ENCODE data around the gene LMOD1. TPM values are rescaled to one million over a fixed set of nuclear protein-coding genes. Genes with fewer than 3 reads are reported as not detected.

LMOD1 gene
- total and polyA plus RNA-seq, 2 of the 8 experiments (the other 6 are each of a cell fraction or from before 2014, with no cell fraction given): 0.77 to 1.4 TPM

DNA sequence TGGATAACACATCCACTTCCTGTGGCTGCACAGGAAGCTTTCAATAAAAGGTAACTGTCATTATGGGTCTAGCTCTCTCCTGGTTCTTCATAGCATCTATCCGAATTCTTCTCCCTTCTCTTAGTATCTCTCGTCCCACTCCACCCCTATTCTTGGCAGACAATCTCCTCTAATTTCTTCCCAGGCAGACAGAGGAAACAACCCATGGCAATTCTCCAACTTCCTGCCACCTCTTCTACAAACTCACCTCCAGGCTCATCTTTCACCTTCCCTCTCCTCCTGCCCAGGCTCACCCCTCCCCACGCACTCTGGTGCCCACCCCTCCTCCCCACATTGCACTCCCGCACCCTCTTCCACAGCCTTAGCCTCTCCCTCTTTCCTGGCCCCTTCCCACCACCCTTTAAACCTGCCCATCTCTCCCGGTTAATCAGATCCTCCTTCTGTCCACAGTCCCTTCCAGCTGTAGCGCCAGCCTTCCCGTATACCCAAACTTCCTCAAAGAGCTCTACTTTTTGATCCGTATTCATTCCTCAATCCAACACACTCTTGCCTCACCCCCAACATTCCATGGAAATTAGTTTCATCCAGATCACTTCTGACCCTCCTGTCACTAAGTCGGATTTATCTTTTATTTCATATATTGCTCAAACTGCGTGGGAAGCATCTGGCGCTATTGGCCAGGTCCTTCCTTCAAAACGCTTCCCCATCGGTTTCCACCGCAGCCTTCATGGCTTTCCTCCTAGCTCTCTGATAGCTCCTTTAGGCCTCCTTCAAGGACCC lies 31.7 kb downstream of the LMOD1 start:
- Histone ChIP-seq H3K36me3 (ENCODE audit: control insufficient read depth in 2 of 4, insufficient read depth in 4 of 4, low read length in 3 of 4) (no peaks in the 10 kb centered on the region), H2BK5ac (ENCODE audit: low read depth, low read length) (no peak overlapping the region), H3K23me2 (ENCODE audit: low read depth, low read length) (no peaks in the 10 kb centered on the region), H3K9ac (replicated peaks in 1 of 4; ENCODE audit: extremely low read depth in 1 of 4, low read depth in 3 of 4, low read length in 3 of 4) (no peak overlapping the region), H2AFZ (ENCODE audit: low read length) (no peak overlapping the region), H3K79me2 (ENCODE audit: control insufficient read depth in 1 of 2, insufficient read depth in 2 of 2, low read length in 2 of 2) (no peaks in the 10 kb centered on the region), H2BK20ac (ENCODE audit: low read length) (no peak overlapping the region), H2BK120ac (replicated peaks; ENCODE audit: low read depth, low read length) (no peak overlapping the region), H3K4me2 (ENCODE audit: insufficient read depth in 1 of 2, low read depth in 2 of 2, low read length in 2 of 2) (no peak overlapping the region), H2BK15ac (ENCODE audit: low read length) (no peak overlapping the region), H3K79me1 (ENCODE audit: low read depth, low read length) (no peaks in the 10 kb centered on the region), H3K4me1 (replicated peaks in 1 of 4; ENCODE audit: control insufficient read depth in 3 of 4, insufficient read depth in 4 of 4, low read length in 3 of 4) (peaks cover 0 to 4% (median 1%) of the 10 kb centered on the region in 4 experiments; a peak in 5 of 7 replicates), H3K27ac (ENCODE audit: low read depth, low read length) (no peak overlapping the region), H3K18ac (ENCODE audit: extremely low read depth, low read length) (no peak overlapping the region), H4K20me1 (replicated peaks in 1 of 2; ENCODE audit: control insufficient read depth in 1 of 2, insufficient read depth in 2 of 2, low read length in 2 of 2) (no peaks in the 10 kb centered on the region), H4K8ac (ENCODE audit: extremely low read depth, insufficient read depth, low read length) (no peak overlapping the region; the same call in 1 of the 2 replicates), H2BK12ac (ENCODE audit: low read depth, low read length) (no peak overlapping the region), H3K56ac (replicated peaks; ENCODE audit: insufficient read length, low read depth, low read length) (no peak overlapping the region), H3K27me3 (replicated peaks in 1 of 4; ENCODE audit: control insufficient read depth in 3 of 4, extremely low read depth in 1 of 4, insufficient read depth in 3 of 4, low read length in 3 of 4) (no peaks in the 10 kb centered on the region), H4K5ac (ENCODE audit: insufficient read length, low read depth, low read length) (no peak overlapping the region), H3K4me3 (ENCODE audit: extremely low read depth in 1 of 4, insufficient read depth in 2 of 4, low read depth in 3 of 4, low read length in 4 of 4) (no peak overlapping the region), H2AK5ac (ENCODE audit: low read depth, low read length) (no peak overlapping the region), H3K9me3 (ENCODE audit: insufficient read depth in 2 of 2, low read depth in 1 of 2, low read length in 1 of 2) (no peaks in the 10 kb centered on the region), H4K91ac (replicated peaks; ENCODE audit: insufficient read length, low read length) (no peak overlapping the region), H3K14ac (ENCODE audit: insufficient read length) (no peak overlapping the region), H3K4ac (replicated peaks; ENCODE audit: insufficient read length, low read depth, low read length) (no peak overlapping the region), H3K23ac (ENCODE audit: insufficient read length) (no peak overlapping the region)
- no peak for FAIRE-seq
- 92% methylated on average over 12 of the region's 14 CpGs; no CpG with 5 or more reads in 1 of the 2 experiments for WGBS, 2 experiments (ENCODE audit: extremely low coverage in 1 of 2, insufficient coverage in 1 of 2, insufficient read length in 1 of 2, insufficient replicate concordance in 2 of 2, low coverage in 1 of 2, low lambda C conversion rate in 2 of 2, missing lambda C conversion rate in 1 of 2)
- ChIA-PET POLR2A (ENCODE audit: partially characterized antibody) (interaction anchor here (0.7 to 1.3 kb wide), 2 partner anchors 9 to 32 kb away, joined by 3 read pairs; partner anchors contain the start of gene LMOD1), CTCF (ENCODE audit: partially characterized antibody) (interaction anchor here (1.1 to 12.4 kb wide), 4 partner anchors 20 to 85 kb away, joined by 4 to 147 read pairs (median 12); no protein-coding TSS in a partner anchor)
- no peak for DNase-seq (ENCODE audit: low read depth in 1 of 2, low spot score in 2 of 2)
- TF ChIP-seq ASH2L (IDR thresholded peaks at IDR 0.05; ENCODE audit: low read length): no peak
- TF ChIP-seq, protein P1, sequence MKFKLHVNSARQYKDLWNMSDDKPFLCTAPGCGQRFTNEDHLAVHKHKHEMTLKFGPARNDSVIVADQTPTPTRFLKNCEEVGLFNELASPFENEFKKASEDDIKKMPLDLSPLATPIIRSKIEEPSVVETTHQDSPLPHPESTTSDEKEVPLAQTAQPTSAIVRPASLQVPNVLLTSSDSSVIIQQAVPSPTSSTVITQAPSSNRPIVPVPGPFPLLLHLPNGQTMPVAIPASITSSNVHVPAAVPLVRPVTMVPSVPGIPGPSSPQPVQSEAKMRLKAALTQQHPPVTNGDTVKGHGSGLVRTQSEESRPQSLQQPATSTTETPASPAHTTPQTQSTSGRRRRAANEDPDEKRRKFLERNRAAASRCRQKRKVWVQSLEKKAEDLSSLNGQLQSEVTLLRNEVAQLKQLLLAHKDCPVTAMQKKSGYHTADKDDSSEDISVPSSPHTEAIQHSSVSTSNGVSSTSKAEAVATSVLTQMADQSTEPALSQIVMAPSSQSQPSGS (IDR thresholded peaks at IDR 0.05; ENCODE audit: low read length): no peak
- no peak for TF ChIP-seq TAF7 (optimal IDR thresholded peaks at IDR 0.05; ENCODE audit: borderline replicate concordance, low read depth, low read length)
- TF ChIP-seq TAF1 (IDR thresholded peaks at IDR 0.05; ENCODE audit: low read depth, low read length): no peak
- TF ChIP-seq CREB1 (IDR thresholded peaks at IDR 0.05): no peak
- no peak for TF ChIP-seq CHD2 (IDR thresholded peaks at IDR 0.05; ENCODE audit: low read length)
- no peak for TF ChIP-seq SIN3A (conservative IDR thresholded peaks at IDR 0.05 in 1 of 2, IDR thresholded peaks at IDR 0.05 in 1 of 2; ENCODE audit: low read depth in 1 of 2, low read length in 2 of 2)
- no peak for TF ChIP-seq POLR2A (IDR thresholded peaks at IDR 0.05; ENCODE audit: control extremely low read depth in 1 of 2, low read depth in 2 of 2, low read length in 2 of 2)
